GM13976 (cell line): ENCODE results near the gene INPP5J.
"Not testable (repeated sequence)": the region's sequence is repeated elsewhere in the genome, so short reads cannot be mapped to it uniquely, and the experiment has no call there.

ENCODE experiments used
- DNase-seq: peaks from one replicate; pipeline ENCODE4 v3.0.0; 2012; ENCODE audit warnings: low spot score
- in situ Hi-C: fragments of 300-500 bp; cut with MboI; formaldehyde crosslinking; loops from one replicate; pipeline ENCODE4 v1.12.0; 2022; ENCODE audit warnings: low sequenced_read_pairs, mixed read lengths, inconsistent platforms; ENCODE audit not compliant: unreplicated experiment
- TF ChIP-seq, protein P1 (sequence below): IDR thresholded peaks from 2 replicates; pipeline ENCODE4 v1.5.1; 2012; ENCODE audit warnings: borderline replicate concordance, mild to moderate bottlenecking; ENCODE audit not compliant: insufficient read depth; ENCODE audit errors: extremely low read depth, missing control alignments, control extremely low read depth

Gene INPP5J, protein sequence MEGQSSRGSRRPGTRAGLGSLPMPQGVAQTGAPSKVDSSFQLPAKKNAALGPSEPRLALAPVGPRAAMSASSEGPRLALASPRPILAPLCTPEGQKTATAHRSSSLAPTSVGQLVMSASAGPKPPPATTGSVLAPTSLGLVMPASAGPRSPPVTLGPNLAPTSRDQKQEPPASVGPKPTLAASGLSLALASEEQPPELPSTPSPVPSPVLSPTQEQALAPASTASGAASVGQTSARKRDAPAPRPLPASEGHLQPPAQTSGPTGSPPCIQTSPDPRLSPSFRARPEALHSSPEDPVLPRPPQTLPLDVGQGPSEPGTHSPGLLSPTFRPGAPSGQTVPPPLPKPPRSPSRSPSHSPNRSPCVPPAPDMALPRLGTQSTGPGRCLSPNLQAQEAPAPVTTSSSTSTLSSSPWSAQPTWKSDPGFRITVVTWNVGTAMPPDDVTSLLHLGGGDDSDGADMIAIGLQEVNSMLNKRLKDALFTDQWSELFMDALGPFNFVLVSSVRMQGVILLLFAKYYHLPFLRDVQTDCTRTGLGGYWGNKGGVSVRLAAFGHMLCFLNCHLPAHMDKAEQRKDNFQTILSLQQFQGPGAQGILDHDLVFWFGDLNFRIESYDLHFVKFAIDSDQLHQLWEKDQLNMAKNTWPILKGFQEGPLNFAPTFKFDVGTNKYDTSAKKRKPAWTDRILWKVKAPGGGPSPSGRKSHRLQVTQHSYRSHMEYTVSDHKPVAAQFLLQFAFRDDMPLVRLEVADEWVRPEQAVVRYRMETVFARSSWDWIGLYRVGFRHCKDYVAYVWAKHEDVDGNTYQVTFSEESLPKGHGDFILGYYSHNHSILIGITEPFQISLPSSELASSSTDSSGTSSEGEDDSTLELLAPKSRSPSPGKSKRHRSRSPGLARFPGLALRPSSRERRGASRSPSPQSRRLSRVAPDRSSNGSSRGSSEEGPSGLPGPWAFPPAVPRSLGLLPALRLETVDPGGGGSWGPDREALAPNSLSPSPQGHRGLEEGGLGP

DNA sequence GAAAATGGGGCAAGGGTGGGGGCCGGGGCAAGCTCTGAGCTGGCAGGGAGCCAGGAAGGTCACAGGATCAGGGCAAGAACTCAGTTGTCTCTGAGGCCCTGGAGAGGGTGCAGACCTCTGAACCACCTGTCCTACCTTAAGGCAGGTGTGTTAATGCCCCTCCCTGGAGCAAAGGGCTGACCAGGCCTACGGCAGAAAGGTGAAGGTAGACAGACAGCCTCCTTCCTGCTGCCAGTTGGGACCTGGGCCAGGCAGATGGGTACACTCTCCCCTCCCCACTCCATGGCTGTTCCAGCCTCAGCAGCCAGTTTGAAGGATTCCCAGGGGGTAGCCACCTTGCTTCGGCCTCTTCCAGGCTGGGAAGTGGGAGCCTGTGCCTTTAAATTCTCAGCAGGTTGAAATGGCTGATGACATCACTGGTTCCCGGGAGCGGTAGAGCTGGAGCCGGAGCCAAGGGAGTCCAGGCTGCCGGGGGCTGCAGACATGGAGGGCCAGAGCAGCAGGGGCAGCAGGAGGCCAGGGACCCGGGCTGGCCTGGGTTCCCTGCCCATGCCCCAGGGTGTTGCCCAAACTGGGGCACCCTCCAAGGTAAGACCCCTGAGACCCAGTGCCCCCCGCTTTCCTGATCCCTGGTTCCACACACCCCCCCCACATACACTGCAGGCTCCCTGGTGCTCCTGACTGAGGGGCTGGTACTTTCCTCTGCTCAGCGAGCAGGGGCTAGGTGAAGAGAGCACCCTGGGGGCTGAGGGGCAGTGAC is at the start of gene INPP5J:
INPP5J (plus strand) TSS at position 435 of the 760 bp plus-strand sequence; CDS start at position 484, 49 bp downstream.
- TF ChIP-seq, protein P1, sequence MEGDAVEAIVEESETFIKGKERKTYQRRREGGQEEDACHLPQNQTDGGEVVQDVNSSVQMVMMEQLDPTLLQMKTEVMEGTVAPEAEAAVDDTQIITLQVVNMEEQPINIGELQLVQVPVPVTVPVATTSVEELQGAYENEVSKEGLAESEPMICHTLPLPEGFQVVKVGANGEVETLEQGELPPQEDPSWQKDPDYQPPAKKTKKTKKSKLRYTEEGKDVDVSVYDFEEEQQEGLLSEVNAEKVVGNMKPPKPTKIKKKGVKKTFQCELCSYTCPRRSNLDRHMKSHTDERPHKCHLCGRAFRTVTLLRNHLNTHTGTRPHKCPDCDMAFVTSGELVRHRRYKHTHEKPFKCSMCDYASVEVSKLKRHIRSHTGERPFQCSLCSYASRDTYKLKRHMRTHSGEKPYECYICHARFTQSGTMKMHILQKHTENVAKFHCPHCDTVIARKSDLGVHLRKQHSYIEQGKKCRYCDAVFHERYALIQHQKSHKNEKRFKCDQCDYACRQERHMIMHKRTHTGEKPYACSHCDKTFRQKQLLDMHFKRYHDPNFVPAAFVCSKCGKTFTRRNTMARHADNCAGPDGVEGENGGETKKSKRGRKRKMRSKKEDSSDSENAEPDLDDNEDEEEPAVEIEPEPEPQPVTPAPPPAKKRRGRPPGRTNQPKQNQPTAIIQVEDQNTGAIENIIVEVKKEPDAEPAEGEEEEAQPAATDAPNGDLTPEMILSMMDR, result no peak
- in situ Hi-C loops, result no loop called here
- DNase-seq, result no peak

DNA sequence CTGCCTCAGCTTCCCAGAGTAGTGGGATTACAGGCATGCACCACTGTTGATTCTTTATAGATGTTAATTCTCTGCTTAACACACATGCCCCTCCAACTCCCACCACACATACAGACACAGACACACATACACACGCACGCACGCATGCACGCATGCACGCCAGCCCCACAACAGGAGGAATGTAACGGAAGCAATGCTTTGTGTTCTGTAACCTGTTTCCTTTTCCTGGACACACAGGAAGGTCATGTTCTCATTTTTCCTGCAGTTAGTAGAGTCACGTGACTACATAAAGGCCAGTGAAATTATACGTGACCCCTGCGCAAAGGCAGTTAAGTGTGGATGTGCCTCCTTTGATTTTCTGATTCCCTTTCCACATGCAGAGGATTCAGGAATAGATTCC is 49.6 kb upstream of the INPP5J start:
- in situ Hi-C loops, DNase-seq: not testable (repeated sequence)

DNA sequence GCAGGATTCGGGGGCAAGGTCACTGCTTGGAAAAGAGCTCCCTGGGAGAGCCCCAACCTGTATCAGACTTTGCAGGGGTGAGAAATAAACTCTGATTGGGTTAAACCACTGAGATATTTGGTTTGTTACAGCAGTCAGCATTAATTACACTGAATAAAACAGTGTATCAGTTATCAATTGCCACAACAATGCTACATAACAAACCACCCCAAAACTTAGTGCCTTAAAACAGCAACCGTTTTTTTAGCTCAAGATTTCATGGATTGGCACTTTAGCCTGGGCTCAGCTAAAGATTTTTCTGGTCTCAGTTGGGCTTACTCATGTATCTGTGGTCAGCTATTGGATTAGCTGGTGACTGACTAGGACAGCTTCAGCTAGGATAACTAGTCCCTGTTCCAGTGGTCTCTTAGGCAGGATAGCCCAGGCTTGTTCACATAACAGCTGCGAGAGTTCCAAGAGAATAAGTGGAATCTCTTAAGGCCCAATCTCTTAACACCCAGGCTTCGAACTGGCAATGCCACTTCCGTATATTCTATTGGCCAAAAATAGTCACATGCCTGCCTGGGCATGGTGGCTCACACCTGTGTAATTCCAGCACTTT is 49.1 kb upstream of the INPP5J start:
- DNase-seq, in situ Hi-C loops: not testable (repeated sequence)

DNA sequence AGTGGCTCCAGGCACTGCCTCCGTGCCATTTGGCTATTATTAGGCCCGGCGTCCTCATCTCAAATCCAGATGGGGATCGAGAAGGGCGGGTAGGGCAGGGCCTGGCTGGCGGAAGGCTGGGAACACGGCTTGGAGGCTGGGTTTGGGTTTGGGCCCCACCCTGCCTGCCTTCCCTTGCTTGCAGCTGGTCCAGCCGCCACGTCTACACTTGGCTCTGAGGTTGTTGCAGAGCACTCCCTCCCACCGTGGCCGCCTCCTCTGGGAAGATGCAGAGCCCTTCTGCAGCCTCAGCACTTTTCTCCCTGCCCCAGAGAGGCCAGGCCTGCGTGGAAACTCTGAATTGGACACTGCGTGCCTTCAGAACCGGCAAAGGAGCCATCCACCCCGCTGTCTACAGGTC is 46.8 kb upstream of the INPP5J start:
- DNase-seq, result no peak
- TF ChIP-seq, protein P1, result no peak
- in situ Hi-C loops, result no loop called here

DNA sequence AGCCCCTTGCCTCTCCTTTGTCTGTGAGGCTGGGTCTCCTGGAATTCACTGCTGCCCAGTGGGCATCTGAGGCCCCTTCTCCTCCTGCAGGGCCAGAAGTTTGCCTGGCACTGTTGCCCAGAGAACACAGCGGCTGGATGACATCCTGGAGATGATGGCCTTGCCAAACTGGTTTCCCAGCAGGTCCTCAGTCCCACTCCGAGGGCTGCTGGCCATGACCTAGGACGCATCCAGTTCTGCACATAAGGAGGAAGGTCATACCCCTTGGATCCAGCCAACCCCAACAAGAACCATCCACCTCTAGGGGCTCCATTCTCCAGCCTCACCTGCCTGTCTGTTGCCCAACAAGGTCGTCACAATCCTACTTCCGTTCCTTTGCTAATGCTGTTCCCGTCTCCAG is 45.1 kb upstream of the INPP5J start:
- in situ Hi-C loops, result no loop called here
- no peak for DNase-seq
- TF ChIP-seq, protein P1, result no peak

DNA sequence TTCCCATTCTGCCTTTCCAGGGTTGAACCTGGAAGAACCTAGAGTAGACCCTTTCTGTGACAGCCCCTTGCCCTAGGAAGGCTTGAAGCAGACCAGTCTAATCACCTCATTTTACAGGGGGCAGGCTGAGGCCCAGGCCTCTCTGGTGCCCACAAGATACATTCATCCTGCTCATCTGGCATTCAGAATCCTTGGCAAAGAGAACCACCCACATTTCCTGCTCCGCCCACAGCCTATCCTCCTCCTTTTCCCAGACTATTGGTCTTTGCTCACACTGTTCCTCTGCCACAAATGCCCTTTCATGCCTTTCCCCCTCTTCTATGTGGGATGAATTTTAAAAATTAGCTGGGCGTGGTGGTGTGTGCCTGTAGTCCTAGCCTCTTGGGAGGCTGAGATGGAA is 44.4 kb upstream of the INPP5J start:
- in situ Hi-C loops, DNase-seq: not testable (repeated sequence)

DNA sequence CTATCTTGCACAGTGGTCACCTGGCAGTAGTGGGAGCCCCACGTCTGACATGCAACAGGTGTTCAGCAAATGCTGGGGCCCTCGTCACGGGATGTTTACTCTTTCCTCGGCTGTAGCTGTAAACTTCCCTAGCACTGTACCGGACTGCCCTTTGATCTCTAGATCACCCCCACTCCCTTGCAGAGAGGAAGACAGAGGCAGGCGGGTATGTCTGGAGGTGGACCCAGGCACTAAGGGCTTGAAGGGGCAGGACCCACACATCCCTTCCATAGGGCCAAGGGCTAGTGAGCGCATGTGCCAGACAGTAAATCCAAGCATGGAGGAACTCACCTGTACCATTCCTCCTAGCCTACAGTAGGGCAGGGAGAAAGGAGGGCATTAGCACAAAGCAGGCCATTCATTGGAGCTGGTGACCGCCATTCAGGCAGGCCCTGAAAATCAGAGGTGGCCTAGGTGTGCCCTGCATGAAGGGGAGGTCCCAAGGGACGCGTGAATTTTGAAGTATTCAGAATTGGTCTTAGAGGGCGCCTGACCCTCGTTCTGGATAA is 43.6 kb upstream of the INPP5J start:
- in situ Hi-C loops, result no loop called here
- DNase-seq, result no peak
- TF ChIP-seq, protein P1, result no peak
